ENCODE results near the gene ADAM22. TPM values are rescaled to one million over a fixed set of nuclear protein-coding genes. Genes with fewer than 3 reads are reported as not detected.

Gene ADAM22
- total and polyA plus RNA-seq, 10 of the 15 experiments (the other 5 are each of a cell fraction or from before 2014, with no cell fraction given): 1.4 to 24.5 (median 7.6) TPM

DNA sequence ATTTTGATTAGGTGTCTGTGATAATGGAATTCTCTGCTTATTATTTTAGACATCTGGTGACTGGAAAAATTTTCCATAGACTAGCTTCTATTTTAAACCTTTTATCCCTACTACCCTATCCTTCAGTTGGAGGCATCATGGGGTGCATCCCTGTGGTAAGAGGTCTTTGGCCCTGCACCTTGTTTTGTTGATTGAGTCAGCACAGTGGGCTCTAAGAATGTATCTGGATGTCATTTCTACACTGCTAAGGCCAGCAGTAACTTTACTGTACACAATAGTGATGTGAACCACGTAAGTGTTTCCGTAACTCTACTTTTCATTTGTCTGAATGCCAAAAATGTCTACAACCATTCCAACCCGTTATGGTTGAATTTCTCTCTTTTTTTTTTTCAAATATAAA lies 75.6 kb downstream of the ADAM22 start:
- 87% methylated on average over 3 of the region's 3 CpGs for WGBS (ENCODE audit: insufficient coverage, insufficient replicate concordance, low lambda C conversion rate, missing lambda C conversion rate)
- RAD21 ChIA-PET (ENCODE audit: unreplicated experiment): no interaction called here
- no peak for FAIRE-seq

More for the DNA sequence above, 75.6 kb downstream of the ADAM22 start:
- H3K9me3 ChIP-seq (replicated peaks; ENCODE audit: control insufficient read depth, insufficient read depth, low read length): no peaks in the 10 kb centered on the region
- ChIA-PET CTCF (no interaction called here), POLR2A (interaction anchor here (0.6 kb wide), 1 partner anchor 15 kb away, joined by 3 read pairs; no protein-coding TSS in a partner anchor), SMC1A (ENCODE audit: uncharacterized antibody, unreplicated experiment) (no interaction called here)
- H3K4me3 ChIP-seq: no peak overlapping the region
- no peak overlapping the region for H3K9ac ChIP-seq (ENCODE audit: control insufficient read depth, insufficient read depth, low read length)
- H3K36me3 ChIP-seq (ENCODE audit: control insufficient read depth in 2 of 2, insufficient read depth in 2 of 2, low read length in 1 of 2): peaks cover 0 to 4% of the 10 kb centered on the region in 2 experiments; a peak in 1 of 4 replicates
- no peaks in the 10 kb centered on the region for H3K79me2 ChIP-seq (ENCODE audit: control insufficient read depth, insufficient read depth, low read length)
- no peaks in the 10 kb centered on the region for H3K4me1 ChIP-seq (ENCODE audit: control insufficient read depth, insufficient read depth, low read length)
- no peak overlapping the region for H2AFZ ChIP-seq (ENCODE audit: control insufficient read depth, low read depth, low read length)
- ATAC-seq (no peak), DNase-seq (ENCODE audit: low read depth, low spot score) (no peak)
- H3K4me2 ChIP-seq (ENCODE audit: control insufficient read depth, insufficient read depth): no peak overlapping the region
- in situ Hi-C loops (cut with MboI): no loop called here
- intact Hi-C loops (cut with micrococcal nuclease; ENCODE audit: unreplicated experiment): no loop called here
- H4K20me1 ChIP-seq (ENCODE audit: control insufficient read depth, insufficient read depth): no peaks in the 10 kb centered on the region
- TF ChIP-seq RAD21 (IDR thresholded peaks at IDR 0.05; ENCODE audit: insufficient read depth, low read depth, low read length): no peak
- TF ChIP-seq POLR2AphosphoS5 (IDR thresholded peaks at IDR 0.05; ENCODE audit: low read length): no peak
- no peak for TF ChIP-seq MYB (IDR thresholded peaks at IDR 0.05; ENCODE audit: borderline replicate concordance, low read depth, low read length)
- TF ChIP-seq SREBF2 (IDR thresholded peaks at IDR 0.05; ENCODE audit: low read length): no peak
- TF ChIP-seq KLF5 (IDR thresholded peaks at IDR 0.05; ENCODE audit: partially characterized antibody): no peak
- no peak for TF ChIP-seq IRF4 (IDR thresholded peaks at IDR 0.05; ENCODE audit: low read depth, low read length)
- no peak for TF ChIP-seq ETV6 (conservative IDR thresholded peaks at IDR 0.05 in 1 of 2, IDR thresholded peaks at IDR 0.05 in 1 of 2; ENCODE audit: borderline replicate concordance in 1 of 2, low read depth in 1 of 2)
- TF ChIP-seq CTCF (IDR thresholded peaks at IDR 0.05 in 2 of 3, conservative IDR thresholded peaks at IDR 0.05 in 1 of 3; ENCODE audit: control insufficient read depth in 2 of 3, extremely low read depth in 1 of 3, insufficient read depth in 1 of 3, low read depth in 3 of 3, low read length in 3 of 3): no peak
- TF ChIP-seq BCL3 (IDR thresholded peaks at IDR 0.05; ENCODE audit: borderline replicate concordance, insufficient read depth, low read depth, low read length, poor library complexity, severe bottlenecking): no peak
- no peak for TF ChIP-seq ZNF24 (IDR thresholded peaks at IDR 0.05)
- no peak for TF ChIP-seq SMAD1 (IDR thresholded peaks at IDR 0.05; ENCODE audit: low read depth, partially characterized antibody)
- TF ChIP-seq CEBPZ (IDR thresholded peaks at IDR 0.05; ENCODE audit: low read depth, low read length): no peak
- TF ChIP-seq BRCA1 (IDR thresholded peaks at IDR 0.05; ENCODE audit: low read depth, low read length): no peak
- H3K27ac ChIP-seq (ENCODE audit: control insufficient read depth, insufficient read depth): no peak overlapping the region
- BruUV-seq (replicated peaks): no TSS peak
- H3K27me3 ChIP-seq (replicated peaks in 1 of 2; ENCODE audit: control insufficient read depth in 2 of 2, insufficient read depth in 2 of 2, low read length in 1 of 2): no peaks in the 10 kb centered on the region

All from GM12878 (cell line).